Spleen (tissue), 7 donors: ENCODE results near the gene UFC1.

Source experiments
- CTCF ChIP-seq, 11 experiments: fragments of 200-600 bp in 7 of 11; fragments of 450-650 bp in 4 of 11; sonication (generic) in 4 of 11; IDR thresholded peaks in 8 of 11; conservative IDR thresholded peaks in 3 of 11; 1 replicate in 7 of 11; 2 replicates in 4 of 11; pipeline versions ENCODE4 v1.4.0 to v1.8.0; 2016 to 2021; ENCODE audit warnings: antibody characterized with exemption in 11 of 11, inconsistent platforms in 4 of 11, mild to moderate bottlenecking in 1 of 11
- POLR2A ChIP-seq, 3 donors: fragments of 450-650 bp; IDR thresholded peaks; one replicate each; pipeline ENCODE4 v1.5.1; 2017; ENCODE audit warnings: antibody characterized with exemption in 3 of 3, mild to moderate bottlenecking in 1 of 3
- donor health status: DM: no; HTN: no; CAD: no; lungs with moderate emphysema.
- donor health status: DM: no; HTN: no; CAD: no.
- donor health status: DM: no; HTN: no; CAD: no.

- TF ChIP-seq CTCF (IDR thresholded peaks at IDR 0.05 in 8 of 11, conservative IDR thresholded peaks at IDR 0.05 in 3 of 11) (no peak), POLR2A (IDR thresholded peaks at IDR 0.05) (no peak)
Observed at GRCh38 chr1:161172349-161172748, 18.6 kb downstream of the UFC1 start.
